ENCODE results near the gene EGLN3. TPM values are rescaled to one million over a fixed set of nuclear protein-coding genes. Genes with fewer than 3 reads are reported as not detected.

Gene EGLN3
- total and polyA plus RNA-seq, 2 donors (not counting 3 experiments of a cell fraction or from before 2014, with no cell fraction given) = 0.20 TPM; not detected in 1

DNA sequence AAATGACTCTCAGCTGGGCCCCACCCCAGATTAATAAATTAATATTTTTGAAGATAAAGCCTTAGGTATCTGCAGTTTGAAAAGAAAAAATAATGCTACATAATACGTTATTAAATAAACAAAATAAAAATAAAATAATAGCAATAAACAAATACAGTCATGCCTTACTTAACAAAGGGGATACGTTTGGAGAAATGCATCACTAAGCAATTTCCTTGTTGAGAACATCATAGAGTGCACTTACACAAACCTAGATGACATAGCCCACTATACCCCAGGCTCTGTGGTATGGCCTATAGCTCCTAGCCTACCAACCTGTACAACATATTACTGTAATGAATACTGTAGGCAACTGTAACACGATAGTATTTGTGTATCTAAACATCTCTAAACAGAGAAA, 7.1 kb upstream of the EGLN3 start:
- CTCF ChIA-PET = no interaction called here
- H2AFZ ChIP-seq (ENCODE audit: low read depth, low read length) = no peak overlapping the region
- no peak overlapping the region for H3K4me3 ChIP-seq (replicated peaks in 1 of 3; ENCODE audit: insufficient read depth in 1 of 3, low read depth in 1 of 3, low read length in 3 of 3)
- FAIRE-seq (no peak), DNase-seq (ENCODE audit: low read depth, low spot score) (no peak)
- no peak overlapping the region for H3K4me2 ChIP-seq (ENCODE audit: insufficient read depth, low read length)
- H4K20me1 ChIP-seq (replicated peaks; ENCODE audit: control insufficient read depth, extremely low read depth, insufficient read depth, low read length) = no peaks in the 10 kb centered on the region
- H3K9ac ChIP-seq (replicated peaks; ENCODE audit: extremely low read depth, insufficient read depth, low read length) = no peak overlapping the region
- H3K9me3 ChIP-seq (replicated peaks; ENCODE audit: control insufficient read depth, insufficient read depth, low read length) = no peaks in the 10 kb centered on the region
- no peaks in the 10 kb centered on the region for H3K79me2 ChIP-seq (ENCODE audit: control insufficient read depth, insufficient read depth, low read length)
- dilution Hi-C loops (cut with MboI; ENCODE audit: extremely low pct_ligation_motif_present, low sequenced_read_pairs) = no loop called here
- H3K9me1 ChIP-seq (replicated peaks; ENCODE audit: control insufficient read depth, extremely low read depth, insufficient read depth, low read length) = no peaks in the 10 kb centered on the region
- no peaks in the 10 kb centered on the region for H3K36me3 ChIP-seq (ENCODE audit: control insufficient read depth in 2 of 2, extremely low read depth in 1 of 2, insufficient read depth in 2 of 2, low read length in 2 of 2)
- peaks cover 7 to 15% of the 10 kb centered on the region in 2 experiments for H3K27me3 ChIP-seq (ENCODE audit: control insufficient read depth in 2 of 2, insufficient read depth in 2 of 2, low read length in 2 of 2)
- BruUV-seq (replicated peaks) = no TSS peak
- H3K4me1 ChIP-seq (ENCODE audit: control insufficient read depth, extremely low read depth, insufficient read depth, low read length) = no peaks in the 10 kb centered on the region
- TF ChIP-seq, protein P1, sequence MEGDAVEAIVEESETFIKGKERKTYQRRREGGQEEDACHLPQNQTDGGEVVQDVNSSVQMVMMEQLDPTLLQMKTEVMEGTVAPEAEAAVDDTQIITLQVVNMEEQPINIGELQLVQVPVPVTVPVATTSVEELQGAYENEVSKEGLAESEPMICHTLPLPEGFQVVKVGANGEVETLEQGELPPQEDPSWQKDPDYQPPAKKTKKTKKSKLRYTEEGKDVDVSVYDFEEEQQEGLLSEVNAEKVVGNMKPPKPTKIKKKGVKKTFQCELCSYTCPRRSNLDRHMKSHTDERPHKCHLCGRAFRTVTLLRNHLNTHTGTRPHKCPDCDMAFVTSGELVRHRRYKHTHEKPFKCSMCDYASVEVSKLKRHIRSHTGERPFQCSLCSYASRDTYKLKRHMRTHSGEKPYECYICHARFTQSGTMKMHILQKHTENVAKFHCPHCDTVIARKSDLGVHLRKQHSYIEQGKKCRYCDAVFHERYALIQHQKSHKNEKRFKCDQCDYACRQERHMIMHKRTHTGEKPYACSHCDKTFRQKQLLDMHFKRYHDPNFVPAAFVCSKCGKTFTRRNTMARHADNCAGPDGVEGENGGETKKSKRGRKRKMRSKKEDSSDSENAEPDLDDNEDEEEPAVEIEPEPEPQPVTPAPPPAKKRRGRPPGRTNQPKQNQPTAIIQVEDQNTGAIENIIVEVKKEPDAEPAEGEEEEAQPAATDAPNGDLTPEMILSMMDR (IDR thresholded peaks at IDR 0.05; ENCODE audit: extremely low read depth in 1 of 2, insufficient read depth in 1 of 2, low read depth in 1 of 2, low read length in 2 of 2) = no peak
- TF ChIP-seq FOS (IDR thresholded peaks at IDR 0.05; ENCODE audit: borderline replicate concordance, insufficient read depth, low read length) (no peak), MYC (IDR thresholded peaks at IDR 0.05; ENCODE audit: low read depth, low read length) (no peak), POLR2AphosphoS5 (IDR thresholded peaks at IDR 0.05; ENCODE audit: insufficient read depth, low read depth, low read length) (no peak), POLR2A (IDR thresholded peaks at IDR 0.05; ENCODE audit: low read depth, low read length) (no peak), GATA2 (IDR thresholded peaks at IDR 0.05; ENCODE audit: insufficient read depth, insufficient read length, low read depth, low read length) (no peak), JUN (IDR thresholded peaks at IDR 0.05; ENCODE audit: borderline replicate concordance, insufficient read depth, insufficient read length, low read depth) (no peak), EZH2 (IDR thresholded peaks at IDR 0.05; ENCODE audit: borderline replicate concordance, low read depth, low read length, severe bottlenecking) (no peak)
- TF ChIP-seq, protein P2, sequence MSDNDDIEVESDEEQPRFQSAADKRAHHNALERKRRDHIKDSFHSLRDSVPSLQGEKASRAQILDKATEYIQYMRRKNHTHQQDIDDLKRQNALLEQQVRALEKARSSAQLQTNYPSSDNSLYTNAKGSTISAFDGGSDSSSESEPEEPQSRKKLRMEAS (IDR thresholded peaks at IDR 0.05; ENCODE audit: insufficient read depth, insufficient read length) = no peak
- intact Hi-C loops (cut with micrococcal nuclease) = no loop called here
- no peak overlapping the region for H3K27ac ChIP-seq (ENCODE audit: insufficient read depth, low read depth, low read length)
- POLR2A ChIA-PET = no interaction called here

Measured in endothelial cell of umbilical vein (primary cell).